ENCODE results near the gene GIT2. TPM values are rescaled to one million over a fixed set of nuclear protein-coding genes. Genes with fewer than 3 reads are reported as not detected.

Gene GIT2
- total RNA-seq, 2 experiments from 2014 or later: 50.2 to 58.2 TPM

- DNase-seq: no peak
- Mint-ChIP-seq H3K36me3 (ENCODE audit: low read depth) (peaks cover 38% of the 10 kb centered on the region), H3K4me1 (no peaks in the 10 kb centered on the region), H3K4me3 (no peak overlapping the region), H3K27me3 (no peaks in the 10 kb centered on the region), H3K27ac (no peak overlapping the region), H3K9me3 (ENCODE audit: low read depth) (no peaks in the 10 kb centered on the region)
- POLR2A ChIA-PET: no interaction called here
- ATAC-seq: no peak
- intact Hi-C loops (cut with DNase I, micrococcal nuclease): no loop called here
- CTCF ChIA-PET: interaction anchor here (0.5 to 1.7 kb wide), 3 partner anchors 10 to 75 kb away, joined by 4 to 6 read pairs (median 4); no protein-coding TSS in a partner anchor
These were observed 75.8 kb downstream of the GIT2 start for GRCh38 chr12:109920261-109920780.

GRCh38 chr12:109919456-109919855, 76.7 kb downstream of the GIT2 start:
- no peak overlapping the region for H3K4me3 Mint-ChIP-seq
- H3K27ac Mint-ChIP-seq: no peak overlapping the region
- intact Hi-C loops (cut with DNase I, micrococcal nuclease): no loop called here
- H3K27me3 Mint-ChIP-seq: no peaks in the 10 kb centered on the region
- DNase-seq (no peak), ATAC-seq (no peak)
- H3K9me3 Mint-ChIP-seq (ENCODE audit: low read depth): no peaks in the 10 kb centered on the region
- ChIA-PET CTCF (interaction anchor here (1.6 kb wide), 1 partner anchor 11 kb away, joined by 4 read pairs; no protein-coding TSS in a partner anchor), POLR2A (no interaction called here)
- H3K36me3 Mint-ChIP-seq (ENCODE audit: low read depth): peaks cover 46% of the 10 kb centered on the region
- no peaks in the 10 kb centered on the region for H3K4me1 Mint-ChIP-seq

GRCh38 chr12:109916045-109916444, 80.1 kb downstream of the GIT2 start:
- ATAC-seq (no peak), DNase-seq (no peak)
- ChIA-PET POLR2A (no interaction called here), CTCF (interaction anchor here (0.8 kb wide), 1 partner anchor 11 kb away, joined by 7 read pairs; no protein-coding TSS in a partner anchor)
- no peak overlapping the region for H3K4me3 Mint-ChIP-seq
- H3K27ac Mint-ChIP-seq: no peak overlapping the region
- no peaks in the 10 kb centered on the region for H3K4me1 Mint-ChIP-seq
- intact Hi-C loops (cut with DNase I, micrococcal nuclease): no loop called here
- H3K9me3 Mint-ChIP-seq (ENCODE audit: low read depth): no peaks in the 10 kb centered on the region
- H3K27me3 Mint-ChIP-seq: no peaks in the 10 kb centered on the region
- peaks cover 56% of the 10 kb centered on the region for H3K36me3 Mint-ChIP-seq (ENCODE audit: low read depth)

GRCh38 chr12:109915171-109916040, 80.8 kb downstream of the GIT2 start:
- CTCF ChIA-PET: interaction anchor here (0.6 to 0.8 kb wide), 2 partner anchors 12 to 66 kb away, joined by 3 to 7 read pairs; no protein-coding TSS in a partner anchor

GRCh38 chr12:109914461-109914860, 81.7 kb downstream of the GIT2 start:
- Mint-ChIP-seq H3K36me3 (ENCODE audit: low read depth) (peaks cover 55% of the 10 kb centered on the region), H3K4me1 (no peaks in the 10 kb centered on the region), H3K4me3 (no peak overlapping the region), H3K27ac (peak overlapping the region; percentile 41), H3K27me3 (no peaks in the 10 kb centered on the region), H3K9me3 (ENCODE audit: low read depth) (no peaks in the 10 kb centered on the region)
- DNase-seq (no peak), ATAC-seq (no peak)
- intact Hi-C loops (cut with DNase I, micrococcal nuclease): no loop called here
- ChIA-PET POLR2A (no interaction called here), CTCF (interaction anchor here (0.6 to 1.6 kb wide), 2 partner anchors 19 to 65 kb away, joined by 3 to 5 read pairs; no protein-coding TSS in a partner anchor)

More at GRCh38 chr12:109915171-109916040, 80.8 kb downstream of the GIT2 start:
- no peaks in the 10 kb centered on the region for H3K27me3 Mint-ChIP-seq
- no peaks in the 10 kb centered on the region for H3K9me3 Mint-ChIP-seq (ENCODE audit: low read depth)
- ATAC-seq (no peak), DNase-seq (no peak)
- H3K4me1 Mint-ChIP-seq: no peaks in the 10 kb centered on the region
- POLR2A ChIA-PET: no interaction called here
- no peak overlapping the region for H3K27ac Mint-ChIP-seq
- intact Hi-C loops (cut with DNase I, micrococcal nuclease): no loop called here
- H3K4me3 Mint-ChIP-seq: no peak overlapping the region
- H3K36me3 Mint-ChIP-seq (ENCODE audit: low read depth): peaks cover 56% of the 10 kb centered on the region

GRCh38 chr12:109912855-109913321, 83.3 kb downstream of the GIT2 start:
- H3K4me3 Mint-ChIP-seq: no peak overlapping the region
- no peaks in the 10 kb centered on the region for H3K4me1 Mint-ChIP-seq
- H3K36me3 Mint-ChIP-seq (ENCODE audit: low read depth): peaks cover 56% of the 10 kb centered on the region
- CTCF ChIA-PET: no interaction called here
- intact Hi-C loops (cut with DNase I, micrococcal nuclease): no loop called here
- no peak for DNase-seq
- H3K27me3 Mint-ChIP-seq: no peaks in the 10 kb centered on the region
- no peak for ATAC-seq
- no peaks in the 10 kb centered on the region for H3K9me3 Mint-ChIP-seq (ENCODE audit: low read depth)
- H3K27ac Mint-ChIP-seq: no peak overlapping the region
- POLR2A ChIA-PET: no interaction called here

GRCh38 chr12:109910969-109911348, 85.2 kb downstream of the GIT2 start:
- CTCF ChIA-PET: interaction anchor here (0.7 to 1.9 kb wide), 3 partner anchors 10 to 395 kb away, joined by 4 to 7 read pairs (median 4); partner anchors contain the start of gene TCHP
- intact Hi-C loops (cut with DNase I, micrococcal nuclease): no loop called here
- H3K4me3 Mint-ChIP-seq: no peak overlapping the region
- H3K9me3 Mint-ChIP-seq (ENCODE audit: low read depth): no peaks in the 10 kb centered on the region
- DNase-seq (peak; percentile 58), ATAC-seq (peak; percentile 78)
- H3K27me3 Mint-ChIP-seq: no peaks in the 10 kb centered on the region
- POLR2A ChIA-PET: no interaction called here
- H3K4me1 Mint-ChIP-seq: no peaks in the 10 kb centered on the region
- H3K27ac Mint-ChIP-seq: no peak overlapping the region
- peaks cover 55% of the 10 kb centered on the region for H3K36me3 Mint-ChIP-seq (ENCODE audit: low read depth)

GRCh38 chr12:109910254-109910968, 85.8 kb downstream of the GIT2 start:
- ChIA-PET POLR2A (interaction anchor here (0.5 kb wide), 1 partner anchor 17 kb away, joined by 4 read pairs; no protein-coding TSS in a partner anchor), CTCF (interaction anchor here (0.6 to 1.9 kb wide), 4 partner anchors 10 to 1878 kb away, joined by 3 to 7 read pairs (median 4); partner anchors contain the start of gene TCHP)
- Mint-ChIP-seq H3K4me3 (no peak overlapping the region), H3K4me1 (no peaks in the 10 kb centered on the region), H3K27me3 (no peaks in the 10 kb centered on the region), H3K9me3 (ENCODE audit: low read depth) (no peaks in the 10 kb centered on the region), H3K36me3 (ENCODE audit: low read depth) (peaks cover 54% of the 10 kb centered on the region), H3K27ac (no peak overlapping the region)
- intact Hi-C loops (cut with DNase I, micrococcal nuclease): no loop called here
- no peak for ATAC-seq
- no peak for DNase-seq

- DNase-seq: no peak
- H3K9me3 Mint-ChIP-seq (ENCODE audit: low read depth): no peaks in the 10 kb centered on the region
- no peak overlapping the region for H3K4me3 Mint-ChIP-seq
- no peaks in the 10 kb centered on the region for H3K27me3 Mint-ChIP-seq
- ATAC-seq: no peak
- intact Hi-C loops (cut with DNase I, micrococcal nuclease): no loop called here
- H3K4me1 Mint-ChIP-seq: peaks cover 17% of the 10 kb centered on the region
- H3K36me3 Mint-ChIP-seq (ENCODE audit: low read depth): peaks cover 48% of the 10 kb centered on the region
- CTCF ChIA-PET: no interaction called here
- POLR2A ChIA-PET: no interaction called here
- no peak overlapping the region for H3K27ac Mint-ChIP-seq
These were observed 90.9 kb downstream of the GIT2 start for GRCh38 chr12:109905301-109905700.

- peaks cover 34% of the 10 kb centered on the region for H3K36me3 Mint-ChIP-seq (ENCODE audit: low read depth)
- H3K27me3 Mint-ChIP-seq: no peaks in the 10 kb centered on the region
- no peaks in the 10 kb centered on the region for H3K9me3 Mint-ChIP-seq (ENCODE audit: low read depth)
- peaks cover 23% of the 10 kb centered on the region for H3K4me1 Mint-ChIP-seq
- POLR2A ChIA-PET: interaction anchor here (0.6 kb wide), 1 partner anchor 14 kb away, joined by 3 read pairs; no protein-coding TSS in a partner anchor
- ATAC-seq: no peak
- no peak overlapping the region for H3K4me3 Mint-ChIP-seq
- intact Hi-C loops (cut with DNase I, micrococcal nuclease): no loop called here
- no peak for DNase-seq
- no peak overlapping the region for H3K27ac Mint-ChIP-seq
- CTCF ChIA-PET: interaction anchor here (0.7 to 1.1 kb wide), 4 partner anchors 16 to 304 kb away, joined by 3 to 6 read pairs (median 3); no protein-coding TSS in a partner anchor
These were observed 93.2 kb downstream of the GIT2 start for GRCh38 chr12:109902891-109903418.
